ENCODE measurements around the gene PPP4R4. TPM values are rescaled to one million over a fixed set of nuclear protein-coding genes. Genes with fewer than 3 reads are reported as not detected.
A peak's percentile ranks its signal among the peaks of the same experiment; 100 is the strongest.

PPP4R4 gene
- polyA plus RNA-seq, 2 donors, result 0.08 to 0.09 TPM

DNA sequence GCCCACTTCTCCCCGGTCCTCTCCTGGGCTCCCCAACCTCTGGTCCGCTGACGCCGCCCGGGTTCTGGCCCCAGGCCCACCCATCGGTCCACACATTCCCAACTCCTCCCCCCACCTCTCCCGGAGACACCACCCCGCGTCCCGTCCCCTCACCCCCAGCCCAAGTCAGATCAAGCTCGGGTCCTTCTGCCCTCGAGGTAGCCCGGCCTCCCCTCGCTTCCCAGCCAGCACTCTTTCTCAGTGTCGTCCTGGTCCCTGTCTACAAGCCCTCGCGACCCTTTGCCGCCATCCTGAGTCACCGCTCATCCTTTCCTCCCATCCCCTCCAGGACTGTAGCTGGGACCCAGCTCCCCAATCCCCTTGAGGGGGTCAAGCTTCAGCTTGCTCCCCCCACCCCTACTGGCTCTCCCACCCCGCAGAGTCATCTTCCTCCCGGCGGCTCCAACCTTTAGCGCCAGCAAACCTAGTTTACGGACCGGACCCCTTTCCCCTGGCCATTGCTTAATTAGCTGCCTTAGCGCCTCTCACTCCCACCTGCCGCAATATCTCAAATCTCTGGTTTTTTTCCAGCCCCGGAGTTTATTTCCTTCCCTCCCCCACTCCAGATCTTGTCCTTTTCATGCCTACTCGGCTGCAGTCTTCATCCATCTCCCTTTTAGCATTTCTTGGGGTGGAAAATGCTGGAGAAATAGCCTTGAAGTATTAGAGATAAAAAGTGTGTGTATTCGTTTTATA, 1.1 kb downstream of the PPP4R4 start:
- peak overlapping the region; percentile 5 to 62 for H3K4me3 ChIP-seq (ENCODE audit: low read depth in 1 of 2, low read length in 2 of 2)
- H3K9me3 ChIP-seq (ENCODE audit: control insufficient read depth in 2 of 2, insufficient read depth in 1 of 2, low read depth in 1 of 2, low read length in 1 of 2), result no peaks in the 10 kb centered on the region
- H3K4me1 ChIP-seq (ENCODE audit: control insufficient read depth in 2 of 2, insufficient read depth in 2 of 2, low read length in 1 of 2), result peaks cover 0 to 9% of the 10 kb centered on the region in 2 donors
- H3K27ac ChIP-seq (ENCODE audit: low read depth in 2 of 2, low read length in 1 of 2), result no peak overlapping the region
- no peaks in the 10 kb centered on the region for H3K36me3 ChIP-seq (ENCODE audit: control insufficient read depth in 2 of 2, insufficient read depth in 2 of 2, low read length in 1 of 2)
- peaks cover 0 to 5% of the 10 kb centered on the region in 2 donors for H3K27me3 ChIP-seq (ENCODE audit: control insufficient read depth in 1 of 2, insufficient read depth in 2 of 2, low read length in 2 of 2)
- WGBS, 2 donors, result 3 to 4% methylated on average over 25 to 30 of the region's 30 CpGs

DNA sequence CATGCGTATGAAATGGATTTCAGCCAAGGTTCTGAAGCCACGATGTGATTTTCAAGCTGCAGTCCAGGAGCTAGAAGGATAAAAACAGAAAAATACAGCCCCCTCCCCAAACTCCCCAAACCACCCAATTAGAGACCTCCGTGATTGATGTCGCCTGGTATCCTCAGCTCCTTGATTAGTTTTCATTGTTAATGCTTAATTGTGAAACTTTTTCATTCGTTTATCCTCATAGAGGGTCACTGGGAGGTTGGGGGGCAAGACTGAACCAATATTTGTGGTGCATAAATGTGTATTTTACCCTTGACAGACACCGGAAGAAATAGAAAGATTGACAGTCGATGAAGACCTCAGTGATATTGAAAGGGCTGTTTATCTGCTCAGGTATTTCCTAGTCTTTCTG, 1.6 kb downstream of the PPP4R4 start:
- H3K4me1 ChIP-seq (ENCODE audit: control insufficient read depth in 2 of 2, insufficient read depth in 2 of 2, low read length in 1 of 2), result peaks cover 0 to 9% of the 10 kb centered on the region in 2 donors
- WGBS, 2 donors, result 21 to 28% methylated on average over 7 of the region's 7 CpGs
- H3K36me3 ChIP-seq (ENCODE audit: control insufficient read depth in 2 of 2, insufficient read depth in 2 of 2, low read length in 1 of 2), result no peaks in the 10 kb centered on the region
- no peaks in the 10 kb centered on the region for H3K9me3 ChIP-seq (ENCODE audit: control insufficient read depth in 2 of 2, insufficient read depth in 1 of 2, low read depth in 1 of 2, low read length in 1 of 2)
- H3K4me3 ChIP-seq (ENCODE audit: low read depth in 1 of 2, low read length in 2 of 2), result no peak overlapping the region
- peaks cover 0 to 5% of the 10 kb centered on the region in 2 donors for H3K27me3 ChIP-seq (ENCODE audit: control insufficient read depth in 1 of 2, insufficient read depth in 2 of 2, low read length in 2 of 2)
- no peak overlapping the region for H3K27ac ChIP-seq (ENCODE audit: low read depth in 2 of 2, low read length in 1 of 2)

DNA sequence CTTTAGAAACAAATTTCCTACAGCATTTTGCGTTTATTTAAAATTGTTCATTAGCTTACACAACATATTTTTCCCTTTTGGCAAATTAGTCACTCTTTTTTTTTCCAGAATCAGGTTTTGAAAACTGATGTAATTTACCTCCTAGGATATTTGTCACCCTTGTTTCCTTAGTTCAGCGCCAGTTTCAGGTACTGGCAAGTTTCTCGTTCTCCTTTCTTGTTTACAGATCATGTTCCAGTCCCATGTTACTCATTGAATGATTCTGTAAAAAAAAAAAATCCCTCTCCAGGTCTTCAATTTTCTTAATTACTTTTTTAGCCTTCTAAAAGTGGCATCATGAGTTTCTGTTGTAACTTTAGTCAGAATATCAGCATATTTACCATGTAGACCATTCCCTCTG, 2.7 kb downstream of the PPP4R4 start:
- Histone ChIP-seq H3K36me3 (ENCODE audit: control insufficient read depth in 2 of 2, insufficient read depth in 2 of 2, low read length in 1 of 2) (no peaks in the 10 kb centered on the region), H3K27me3 (ENCODE audit: control insufficient read depth in 1 of 2, insufficient read depth in 2 of 2, low read length in 2 of 2) (peaks cover 0 to 5% of the 10 kb centered on the region in 2 donors), H3K4me3 (ENCODE audit: low read depth in 1 of 2, low read length in 2 of 2) (no peak overlapping the region), H3K4me1 (ENCODE audit: control insufficient read depth in 2 of 2, insufficient read depth in 2 of 2, low read length in 1 of 2) (peaks cover 0 to 9% of the 10 kb centered on the region in 2 donors), H3K27ac (ENCODE audit: low read depth in 2 of 2, low read length in 1 of 2) (no peak overlapping the region), H3K9me3 (ENCODE audit: control insufficient read depth in 2 of 2, insufficient read depth in 1 of 2, low read depth in 1 of 2, low read length in 1 of 2) (no peaks in the 10 kb centered on the region)
- 48 to 55% methylated on average over 3 of the region's 3 CpGs for WGBS, 2 donors

DNA sequence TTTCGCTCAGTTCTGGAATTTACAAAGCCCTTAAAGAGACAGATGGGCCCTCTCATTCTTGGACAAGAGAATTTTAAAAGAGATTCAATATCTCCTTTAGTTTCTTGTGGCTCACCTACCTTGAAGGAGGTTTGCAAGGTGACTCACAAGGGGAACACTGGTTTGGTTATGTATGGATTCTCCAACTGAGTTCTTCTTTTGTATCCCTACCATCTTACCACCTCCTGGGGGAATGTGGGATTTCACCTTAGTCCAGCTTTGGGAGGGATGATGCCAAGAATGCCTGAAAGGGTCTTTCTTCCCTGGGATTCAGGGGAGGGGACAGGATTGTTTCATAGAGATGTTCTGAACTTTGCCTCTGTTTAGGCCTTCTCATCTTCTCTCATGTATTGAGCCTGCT, 3.7 kb downstream of the PPP4R4 start:
- H3K27me3 ChIP-seq (ENCODE audit: control insufficient read depth in 1 of 2, insufficient read depth in 2 of 2, low read length in 2 of 2), result peaks cover 0 to 5% of the 10 kb centered on the region in 2 donors
- no peaks in the 10 kb centered on the region for H3K9me3 ChIP-seq (ENCODE audit: control insufficient read depth in 2 of 2, insufficient read depth in 1 of 2, low read depth in 1 of 2, low read length in 1 of 2)
- no peak overlapping the region for H3K4me3 ChIP-seq (ENCODE audit: low read depth in 1 of 2, low read length in 2 of 2)
- no peak overlapping the region for H3K27ac ChIP-seq (ENCODE audit: low read depth in 2 of 2, low read length in 1 of 2)
- peaks cover 0 to 9% of the 10 kb centered on the region in 2 donors for H3K4me1 ChIP-seq (ENCODE audit: control insufficient read depth in 2 of 2, insufficient read depth in 2 of 2, low read length in 1 of 2)
- H3K36me3 ChIP-seq (ENCODE audit: control insufficient read depth in 2 of 2, insufficient read depth in 2 of 2, low read length in 1 of 2), result no peaks in the 10 kb centered on the region
- 76 to 88% methylated on average over 1 of the region's 1 CpG for WGBS, 2 donors

DNA sequence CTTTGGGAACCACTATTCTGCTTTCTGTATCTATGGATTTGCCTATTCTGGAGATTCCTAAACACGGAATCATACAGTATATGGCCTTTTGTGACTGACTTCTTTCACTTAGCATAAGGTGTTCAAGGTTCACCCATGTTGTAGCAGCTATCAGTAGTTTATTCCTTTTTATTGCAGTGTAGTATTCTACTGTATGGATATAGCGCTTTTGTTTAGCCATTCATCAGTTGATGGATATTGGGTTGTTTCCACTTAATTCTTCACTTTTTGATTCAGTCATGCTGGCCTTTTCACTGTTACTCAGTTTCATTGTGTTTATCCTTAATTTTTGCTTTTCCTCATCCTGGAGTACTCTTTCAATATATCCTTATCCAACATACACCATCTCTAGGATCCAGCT, 5.1 kb downstream of the PPP4R4 start:
- Histone ChIP-seq H3K9me3 (ENCODE audit: control insufficient read depth in 2 of 2, insufficient read depth in 1 of 2, low read depth in 1 of 2, low read length in 1 of 2) (no peaks in the 10 kb centered on the region), H3K4me3 (ENCODE audit: low read depth in 1 of 2, low read length in 2 of 2) (no peak overlapping the region), H3K36me3 (ENCODE audit: control insufficient read depth in 2 of 2, insufficient read depth in 2 of 2, low read length in 1 of 2) (no peaks in the 10 kb centered on the region), H3K27ac (ENCODE audit: low read depth in 2 of 2, low read length in 1 of 2) (no peak overlapping the region), H3K27me3 (ENCODE audit: control insufficient read depth in 1 of 2, insufficient read depth in 2 of 2, low read length in 2 of 2) (peaks cover 0 to 5% of the 10 kb centered on the region in 2 donors), H3K4me1 (ENCODE audit: control insufficient read depth in 2 of 2, insufficient read depth in 2 of 2, low read length in 1 of 2) (peaks cover 0 to 6% of the 10 kb centered on the region in 2 donors)
- 92 to 93% methylated on average over 2 of the region's 2 CpGs for WGBS, 2 donors

DNA sequence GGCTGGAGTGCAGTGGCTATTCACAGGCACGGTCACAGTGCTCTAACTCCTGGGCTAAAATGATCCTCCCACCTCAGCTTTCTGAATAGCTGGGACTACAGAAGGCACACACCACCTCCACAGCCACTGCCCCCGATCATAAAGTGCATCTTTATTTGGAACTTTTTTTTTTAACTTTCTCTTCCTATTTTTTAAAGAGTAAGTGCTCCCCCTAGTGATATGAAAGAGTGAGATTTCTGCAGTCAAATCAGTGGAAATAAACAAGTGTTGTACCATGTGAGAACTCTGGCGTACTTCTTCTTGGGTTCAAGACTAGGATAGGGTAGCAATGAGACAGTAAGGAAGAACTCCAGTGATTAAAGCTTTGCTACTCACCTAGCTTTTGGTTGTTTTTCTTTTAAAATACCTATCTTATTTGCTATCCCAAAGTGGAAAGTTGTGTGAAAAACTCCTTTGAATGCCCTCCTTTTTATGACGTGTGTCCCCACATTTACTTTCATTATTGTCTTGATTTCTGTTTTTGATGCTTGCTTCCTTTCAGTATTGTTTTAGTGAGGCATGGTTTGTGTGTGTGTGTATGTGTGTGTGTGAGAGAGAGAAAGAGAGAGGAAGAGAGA, 6.6 kb downstream of the PPP4R4 start:
- no peaks in the 10 kb centered on the region for H3K9me3 ChIP-seq (ENCODE audit: control insufficient read depth in 2 of 2, insufficient read depth in 1 of 2, low read depth in 1 of 2, low read length in 1 of 2)
- H3K27ac ChIP-seq (ENCODE audit: low read depth in 2 of 2, low read length in 1 of 2), result no peak overlapping the region
- H3K4me1 ChIP-seq (ENCODE audit: control insufficient read depth in 2 of 2, insufficient read depth in 2 of 2, low read length in 1 of 2), result no peaks in the 10 kb centered on the region
- no peaks in the 10 kb centered on the region for H3K36me3 ChIP-seq (ENCODE audit: control insufficient read depth in 2 of 2, insufficient read depth in 2 of 2, low read length in 1 of 2)
- H3K27me3 ChIP-seq (ENCODE audit: control insufficient read depth in 1 of 2, insufficient read depth in 2 of 2, low read length in 2 of 2), result no peaks in the 10 kb centered on the region
- H3K4me3 ChIP-seq (ENCODE audit: low read depth in 1 of 2, low read length in 2 of 2), result peak overlapping the region in 1 of 2 donors; percentile 22
- WGBS, 2 donors, result 6 to 12% methylated on average over 4 of the region's 4 CpGs

DNA sequence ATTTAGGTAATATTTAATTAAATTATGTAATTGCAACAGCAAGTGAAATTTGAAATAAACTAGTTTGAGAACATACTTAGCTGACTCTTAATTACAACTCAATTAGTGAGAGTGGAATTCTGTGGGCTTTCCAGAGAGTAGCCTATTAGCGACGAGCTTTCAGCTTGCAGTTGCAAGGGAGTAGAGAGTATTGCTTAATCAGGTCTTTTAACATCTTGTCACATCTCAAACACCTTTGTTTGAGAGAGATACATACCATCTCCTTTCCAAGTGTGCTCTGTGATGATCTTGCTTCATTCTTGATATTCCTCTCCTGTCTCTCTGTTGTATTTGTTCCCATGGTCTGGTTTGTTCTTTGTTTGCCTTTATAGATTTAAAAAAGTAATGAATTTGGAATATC, 7.7 kb downstream of the PPP4R4 start:
- WGBS, 2 donors, result 64 to 80% methylated on average over 2 of the region's 2 CpGs

DNA sequence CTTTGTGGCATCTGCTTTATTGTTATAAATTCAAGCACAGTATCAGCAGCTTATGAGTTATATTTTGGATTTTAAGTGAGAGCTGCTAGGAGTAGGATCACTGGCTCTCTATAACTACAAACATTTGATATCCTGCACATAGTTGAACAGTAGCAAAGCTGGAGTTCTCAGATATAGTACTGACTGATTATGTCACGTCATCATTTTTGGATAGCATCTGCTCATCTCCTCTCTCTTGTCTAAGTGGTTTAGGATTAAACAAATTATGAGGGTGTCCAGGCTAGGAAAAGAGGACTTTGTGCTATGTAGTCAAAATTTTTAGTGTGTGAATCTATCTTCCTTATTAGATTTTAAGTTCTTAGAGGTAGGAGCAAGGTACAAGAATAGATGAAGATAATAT, 18.4 kb downstream of the PPP4R4 start:
- no peaks in the 10 kb centered on the region for H3K27me3 ChIP-seq (ENCODE audit: control insufficient read depth in 1 of 2, insufficient read depth in 2 of 2, low read length in 2 of 2)
- H3K4me1 ChIP-seq (ENCODE audit: control insufficient read depth in 2 of 2, insufficient read depth in 2 of 2, low read length in 1 of 2), result no peaks in the 10 kb centered on the region
- H3K9me3 ChIP-seq (ENCODE audit: control insufficient read depth in 2 of 2, insufficient read depth in 1 of 2, low read depth in 1 of 2, low read length in 1 of 2), result no peaks in the 10 kb centered on the region
- no peak overlapping the region for H3K27ac ChIP-seq (ENCODE audit: low read depth in 2 of 2, low read length in 1 of 2)
- H3K4me3 ChIP-seq (ENCODE audit: low read depth in 1 of 2, low read length in 2 of 2), result no peak overlapping the region
- WGBS, 2 donors, result 76 to 79% methylated on average over 1 of the region's 1 CpG
- no peaks in the 10 kb centered on the region for H3K36me3 ChIP-seq (ENCODE audit: control insufficient read depth in 2 of 2, insufficient read depth in 2 of 2, low read length in 1 of 2)

More for the DNA sequence above, 7.7 kb downstream of the PPP4R4 start:
- Histone ChIP-seq H3K27ac (ENCODE audit: low read depth in 2 of 2, low read length in 1 of 2) (no peak overlapping the region), H3K4me3 (ENCODE audit: low read depth in 1 of 2, low read length in 2 of 2) (no peak overlapping the region), H3K4me1 (ENCODE audit: control insufficient read depth in 2 of 2, insufficient read depth in 2 of 2, low read length in 1 of 2) (no peaks in the 10 kb centered on the region), H3K36me3 (ENCODE audit: control insufficient read depth in 2 of 2, insufficient read depth in 2 of 2, low read length in 1 of 2) (no peaks in the 10 kb centered on the region), H3K27me3 (ENCODE audit: control insufficient read depth in 1 of 2, insufficient read depth in 2 of 2, low read length in 2 of 2) (no peaks in the 10 kb centered on the region), H3K9me3 (ENCODE audit: control insufficient read depth in 2 of 2, insufficient read depth in 1 of 2, low read depth in 1 of 2, low read length in 1 of 2) (no peaks in the 10 kb centered on the region)

DNA sequence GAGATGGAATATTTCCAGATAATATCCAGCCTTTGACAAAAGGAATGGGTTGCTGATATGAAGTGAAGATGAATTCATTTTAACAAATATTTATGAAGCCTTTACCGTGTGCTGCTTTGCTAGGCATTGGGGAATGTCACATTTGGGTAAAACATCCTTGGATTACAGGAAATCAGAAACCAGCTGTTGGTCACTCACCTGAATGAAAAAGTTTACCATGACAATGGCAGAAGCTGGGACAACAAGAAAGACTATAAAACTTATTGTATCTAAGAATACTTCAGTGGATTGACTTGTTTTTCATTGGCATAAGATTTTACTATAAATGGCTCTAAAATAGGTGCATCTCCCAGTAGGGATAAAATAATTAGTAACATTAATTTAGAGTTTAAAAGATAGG, 19.7 kb downstream of the PPP4R4 start:
- Histone ChIP-seq H3K4me1 (ENCODE audit: control insufficient read depth in 2 of 2, insufficient read depth in 2 of 2, low read length in 1 of 2) (no peaks in the 10 kb centered on the region), H3K9me3 (ENCODE audit: control insufficient read depth in 2 of 2, insufficient read depth in 1 of 2, low read depth in 1 of 2, low read length in 1 of 2) (no peaks in the 10 kb centered on the region), H3K4me3 (ENCODE audit: low read depth in 1 of 2, low read length in 2 of 2) (no peak overlapping the region), H3K27me3 (ENCODE audit: control insufficient read depth in 1 of 2, insufficient read depth in 2 of 2, low read length in 2 of 2) (no peaks in the 10 kb centered on the region), H3K36me3 (ENCODE audit: control insufficient read depth in 2 of 2, insufficient read depth in 2 of 2, low read length in 1 of 2) (no peaks in the 10 kb centered on the region), H3K27ac (ENCODE audit: low read depth in 2 of 2, low read length in 1 of 2) (no peak overlapping the region)
- 51 to 53% methylated on average over 1 of the region's 1 CpG for WGBS, 2 donors

DNA sequence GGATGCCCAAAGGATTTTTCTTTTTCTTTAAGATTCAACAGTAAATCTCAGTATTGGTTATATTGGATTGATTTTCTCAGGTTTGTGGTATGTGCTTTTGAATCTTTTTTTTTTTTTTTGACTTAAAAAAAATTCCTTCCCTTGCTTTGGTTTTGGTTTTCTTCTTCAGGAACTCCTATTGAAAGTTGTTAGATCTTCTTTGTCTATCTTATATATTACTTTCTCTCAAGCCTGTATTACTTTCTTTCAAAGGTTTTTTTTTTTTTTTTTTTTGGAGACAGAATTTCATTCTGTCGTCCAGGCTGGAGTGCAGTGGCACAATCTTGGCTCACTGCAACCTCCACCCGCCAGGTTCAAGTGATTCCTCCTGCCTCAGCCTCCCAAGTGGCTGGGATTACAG, 21.9 kb downstream of the PPP4R4 start:
- WGBS, 2 donors, result 83 to 92% methylated on average over 2 of the region's 2 CpGs
- H3K4me1 ChIP-seq (ENCODE audit: control insufficient read depth in 2 of 2, insufficient read depth in 2 of 2, low read length in 1 of 2), result no peaks in the 10 kb centered on the region
- no peak overlapping the region for H3K27ac ChIP-seq (ENCODE audit: low read depth in 2 of 2, low read length in 1 of 2)
- H3K4me3 ChIP-seq (ENCODE audit: low read depth in 1 of 2, low read length in 2 of 2), result no peak overlapping the region
- H3K27me3 ChIP-seq (ENCODE audit: control insufficient read depth in 1 of 2, insufficient read depth in 2 of 2, low read length in 2 of 2), result no peaks in the 10 kb centered on the region
- H3K9me3 ChIP-seq (ENCODE audit: control insufficient read depth in 2 of 2, insufficient read depth in 1 of 2, low read depth in 1 of 2, low read length in 1 of 2), result peaks cover 0 to 7% of the 10 kb centered on the region in 2 donors
- H3K36me3 ChIP-seq (ENCODE audit: control insufficient read depth in 2 of 2, insufficient read depth in 2 of 2, low read length in 1 of 2), result no peaks in the 10 kb centered on the region
